Upper lobe of left lung (tissue), 6 donors: ENCODE measurements around the gene CAPN10. TPM values are rescaled to one million over a fixed set of nuclear protein-coding genes. Genes with fewer than 3 reads are reported as not detected.
A peak's percentile ranks its signal among the peaks of the same experiment; 100 is the strongest.

Source experiments
- ATAC-seq, 2 donors: fragments of 200-7000 bp; cut with Tn5 transposase; one replicate each; pipeline ENCODE4 v1.9.1; 2022; ENCODE audit warnings: mild to moderate bottlenecking in 2 of 2, moderate library complexity in 2 of 2; ENCODE audit not compliant: low FRiP score in 2 of 2
- DNase-seq, 2 donors: peaks; one replicate each; pipeline ENCODE4 v3.0.0-alpha.2; 2019 to 2020
- H3K27ac ChIP-seq, 4 donors: fragments of 200-600 bp; sonication (generic); one replicate each; pipeline ENCODE4 v1.5.1; 2016 to 2019
- H3K27me3 ChIP-seq, 4 donors: fragments of 200-600 bp; sonication (generic); one replicate each; pipeline ENCODE4 v1.5.1; 2017 to 2019
- H3K36me3 ChIP-seq, 4 donors: fragments of 200-600 bp; sonication (generic); one replicate each; pipeline ENCODE4 v1.5.1; 2016 to 2019
- H3K4me1 ChIP-seq, 4 donors: fragments of 200-600 bp; sonication (generic); one replicate each; pipeline ENCODE4 v1.5.1; 2018 to 2019
- H3K4me3 ChIP-seq, 4 donors: fragments of 200-600 bp; sonication (generic); one replicate each; pipeline ENCODE4 v1.5.1; 2017 to 2019; ENCODE audit warnings: mild to moderate bottlenecking in 2 of 4, moderate library complexity in 1 of 4
- H3K9me3 ChIP-seq, 4 donors: fragments of 200-600 bp; sonication (generic); one replicate each; pipeline ENCODE4 v1.5.1; 2018 to 2019
- EP300 ChIP-seq, 4 donors: sonication (generic); formaldehyde crosslinking; IDR thresholded peaks; one replicate each; pipeline ENCODE4 v1.5.1; 2017; ENCODE audit warnings: antibody characterized with exemption in 4 of 4, control low read depth in 2 of 4
- POLR2A ChIP-seq, 4 donors: fragments of 450-650 bp; IDR thresholded peaks; one replicate each; pipeline ENCODE4 v1.5.1; 2016 to 2017; ENCODE audit warnings: antibody characterized with exemption in 4 of 4, mild to moderate bottlenecking in 2 of 4
- POLR2AphosphoS5 ChIP-seq, 2 donors: sonication (generic); formaldehyde crosslinking; IDR thresholded peaks; one replicate each; pipeline ENCODE4 v1.5.1; 2017; ENCODE audit warnings: antibody characterized with exemption in 2 of 2
- WGBS, 2 donors: methylation state at CpG; one replicate each; pipeline ENCODE4 v1.1.5; 2017 to 2018; 5-methylcytosine and 5-hydroxymethylcytosine counted together
- total RNA-seq, 6 donors: library from RNA; depleted of rRNA in 4 of 6; stranded (reverse); fragments of >200 nt in 4 of 6; gene quantifications; one replicate each; pipeline versions ENCODE4 v1.1.0 to v1.2.1, GENCODE V29; 2016 to 2021
- TF ChIP-seq, protein P1 (sequence below), 6 experiments: fragments of 450-650 bp in 4 of 6; fragments of 200-600 bp in 2 of 6; sonication (generic) in 2 of 6; IDR thresholded peaks; one replicate each; pipeline ENCODE4 v1.5.1; 2016 to 2019; ENCODE audit warnings: antibody characterized with exemption in 6 of 6
- donor health status: DM: no; HTN: no; CAD: no; lungs with moderate emphysema.
- donor health status: DM: no; HTN: yes; CAD: no; lungs with severe emphysema.

The CAPN10 gene
- total RNA-seq, 6 donors from 2014 or later, result 35.3 to 118 (median 38.9) TPM

DNA sequence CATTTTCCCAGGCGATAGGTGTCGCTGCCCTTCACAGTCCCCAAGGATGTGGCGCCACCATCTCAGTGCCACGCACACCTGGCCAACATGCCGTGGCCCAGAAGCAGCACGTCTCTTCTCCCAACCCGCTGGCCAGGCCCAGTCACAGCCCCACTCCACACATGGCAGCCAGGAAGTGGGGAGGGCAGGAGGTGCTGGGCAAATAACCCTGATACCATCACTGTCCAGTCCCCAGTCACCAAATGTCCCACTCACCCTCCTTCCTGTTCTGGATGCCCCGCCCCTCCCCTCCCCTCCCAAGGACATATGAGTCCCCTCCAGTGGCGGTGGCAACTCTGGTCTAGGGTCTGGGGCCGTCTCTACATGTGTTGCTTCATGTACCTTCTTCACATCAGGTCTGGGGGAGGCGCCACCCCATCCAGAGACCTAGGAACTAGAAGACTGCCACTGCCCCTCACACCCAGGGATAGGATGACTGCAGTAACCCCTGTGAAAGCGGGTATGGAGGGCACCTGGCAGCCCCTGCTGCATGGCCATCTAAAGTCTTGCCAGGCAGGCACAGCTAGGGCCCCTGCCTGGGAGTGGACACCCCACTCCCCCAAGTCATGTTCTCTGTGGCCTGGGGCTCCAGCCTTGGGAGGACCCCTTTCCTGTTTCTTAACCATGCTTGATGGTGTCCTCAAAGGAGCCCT, 7.3 kb upstream of the CAPN10 start:
- Histone ChIP-seq H3K4me3 (no peak overlapping the region), H3K4me1 (peaks cover 29 to 41% (median 31%) of the 10 kb centered on the region in 4 donors), H3K36me3 (peaks cover 10 to 48% (median 43%) of the 10 kb centered on the region in 4 donors), H3K9me3 (no peaks in the 10 kb centered on the region), H3K27ac (peak overlapping the region; percentile 83 to 89 (median 86)), H3K27me3 (no peaks in the 10 kb centered on the region)
- DNase-seq (peak in 1 of 2 donors; percentile 28), ATAC-seq (no peak)
- WGBS, 2 donors, result 86 to 91% methylated on average over 11 to 12 of the region's 12 CpGs
- no peak for TF ChIP-seq POLR2AphosphoS5 (IDR thresholded peaks at IDR 0.05)
- TF ChIP-seq POLR2A (IDR thresholded peaks at IDR 0.05), result no peak
- TF ChIP-seq EP300 (IDR thresholded peaks at IDR 0.05), result no peak
- TF ChIP-seq, protein P1, sequence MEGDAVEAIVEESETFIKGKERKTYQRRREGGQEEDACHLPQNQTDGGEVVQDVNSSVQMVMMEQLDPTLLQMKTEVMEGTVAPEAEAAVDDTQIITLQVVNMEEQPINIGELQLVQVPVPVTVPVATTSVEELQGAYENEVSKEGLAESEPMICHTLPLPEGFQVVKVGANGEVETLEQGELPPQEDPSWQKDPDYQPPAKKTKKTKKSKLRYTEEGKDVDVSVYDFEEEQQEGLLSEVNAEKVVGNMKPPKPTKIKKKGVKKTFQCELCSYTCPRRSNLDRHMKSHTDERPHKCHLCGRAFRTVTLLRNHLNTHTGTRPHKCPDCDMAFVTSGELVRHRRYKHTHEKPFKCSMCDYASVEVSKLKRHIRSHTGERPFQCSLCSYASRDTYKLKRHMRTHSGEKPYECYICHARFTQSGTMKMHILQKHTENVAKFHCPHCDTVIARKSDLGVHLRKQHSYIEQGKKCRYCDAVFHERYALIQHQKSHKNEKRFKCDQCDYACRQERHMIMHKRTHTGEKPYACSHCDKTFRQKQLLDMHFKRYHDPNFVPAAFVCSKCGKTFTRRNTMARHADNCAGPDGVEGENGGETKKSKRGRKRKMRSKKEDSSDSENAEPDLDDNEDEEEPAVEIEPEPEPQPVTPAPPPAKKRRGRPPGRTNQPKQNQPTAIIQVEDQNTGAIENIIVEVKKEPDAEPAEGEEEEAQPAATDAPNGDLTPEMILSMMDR (IDR thresholded peaks at IDR 0.05), result no peak

DNA sequence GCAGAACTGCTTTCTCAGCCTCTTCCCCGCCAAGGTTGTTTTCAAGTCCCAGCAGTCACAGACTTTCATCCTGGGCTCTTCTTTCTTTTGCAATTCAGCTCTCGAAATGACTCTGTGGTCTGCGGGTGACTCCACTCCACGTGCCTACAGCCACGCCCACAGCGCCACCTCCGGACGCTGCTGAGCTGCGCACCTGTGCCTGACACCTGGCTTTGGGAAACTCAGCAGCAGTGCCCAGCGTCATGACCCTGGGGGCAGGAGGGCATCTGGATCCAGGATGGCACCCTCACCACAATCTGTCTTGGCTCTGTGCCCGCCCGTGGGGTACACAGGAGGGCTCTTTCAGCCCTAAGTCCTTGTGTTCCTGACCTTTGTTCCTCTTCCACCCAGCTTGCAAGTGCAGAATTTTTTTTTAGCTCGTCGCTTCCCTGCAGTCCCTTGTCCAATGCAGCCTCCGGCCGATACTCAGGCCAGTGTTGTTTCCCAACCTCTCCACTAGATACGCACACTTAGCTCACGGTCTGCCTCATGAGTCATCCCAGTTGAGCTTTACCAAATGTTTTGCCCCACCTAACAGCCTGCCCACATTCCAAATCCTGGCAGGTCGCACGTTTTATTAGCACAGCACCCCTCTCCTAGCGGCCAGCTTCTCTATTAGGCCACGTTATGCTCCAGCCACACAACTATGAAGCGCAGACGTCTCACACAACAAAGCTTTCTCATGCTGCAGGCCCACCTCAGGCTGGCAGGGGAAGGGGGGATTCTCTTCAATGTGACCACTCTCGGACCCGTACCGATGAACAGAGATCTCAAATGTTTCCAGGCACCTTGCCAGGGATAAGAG, 6.5 kb upstream of the CAPN10 start:
- TF ChIP-seq, protein P1 (IDR thresholded peaks at IDR 0.05), result peak; percentile 29 to 71 (median 56)
- TF ChIP-seq POLR2AphosphoS5 (IDR thresholded peaks at IDR 0.05) (peak; percentile 42 to 84), POLR2A (IDR thresholded peaks at IDR 0.05) (no peak), EP300 (IDR thresholded peaks at IDR 0.05) (peak in 1 of 4 donors; percentile 66)
- WGBS, 2 donors, result 44 to 52% methylated on average over 23 to 27 of the region's 27 CpGs
- no peak overlapping the region for H3K4me3 ChIP-seq
- H3K9me3 ChIP-seq, result no peaks in the 10 kb centered on the region
- ATAC-seq (peak; percentile 89), DNase-seq (peak; percentile 91 to 93)
- H3K27ac ChIP-seq, result peak overlapping the region; percentile 83 to 89 (median 86)
- peaks cover 4 to 40% (median 35%) of the 10 kb centered on the region in 4 donors for H3K36me3 ChIP-seq
- H3K4me1 ChIP-seq, result peaks cover 34 to 49% (median 39%) of the 10 kb centered on the region in 4 donors
- H3K27me3 ChIP-seq, result no peaks in the 10 kb centered on the region

DNA sequence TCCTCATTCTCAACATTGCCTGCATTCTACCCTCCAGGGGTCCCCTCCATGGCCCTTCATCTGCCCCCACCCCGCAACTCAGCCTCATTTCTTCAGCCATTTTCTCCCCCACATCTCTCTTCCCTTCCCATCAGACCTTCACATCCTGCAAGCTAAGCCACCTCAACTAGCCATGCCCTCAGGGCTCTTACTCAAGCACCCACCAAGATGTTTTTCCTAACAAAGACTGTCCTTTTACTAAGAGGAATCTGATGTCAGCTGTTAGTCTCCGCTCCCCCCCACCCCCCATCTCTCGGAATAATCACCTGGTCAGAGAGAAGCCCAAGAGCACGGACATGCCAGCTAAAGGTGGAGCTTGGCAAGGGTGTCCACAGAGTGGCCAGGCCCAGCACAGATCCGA, 4.7 kb upstream of the CAPN10 start:
- TF ChIP-seq, protein P1 (IDR thresholded peaks at IDR 0.05), result no peak
- no peak for TF ChIP-seq POLR2AphosphoS5 (IDR thresholded peaks at IDR 0.05)
- Histone ChIP-seq H3K27me3 (no peaks in the 10 kb centered on the region), H3K4me1 (peaks cover 41 to 57% (median 47%) of the 10 kb centered on the region in 4 donors), H3K4me3 (no peak overlapping the region), H3K36me3 (peaks cover under 1 to 22% (median 17%) of the 10 kb centered on the region in 4 donors), H3K27ac (no peak overlapping the region), H3K9me3 (no peaks in the 10 kb centered on the region)
- WGBS, 2 donors, result 96 to 97% methylated on average over 5 of the region's 5 CpGs
- ATAC-seq, result no peak
- DNase-seq, result no peak

DNA sequence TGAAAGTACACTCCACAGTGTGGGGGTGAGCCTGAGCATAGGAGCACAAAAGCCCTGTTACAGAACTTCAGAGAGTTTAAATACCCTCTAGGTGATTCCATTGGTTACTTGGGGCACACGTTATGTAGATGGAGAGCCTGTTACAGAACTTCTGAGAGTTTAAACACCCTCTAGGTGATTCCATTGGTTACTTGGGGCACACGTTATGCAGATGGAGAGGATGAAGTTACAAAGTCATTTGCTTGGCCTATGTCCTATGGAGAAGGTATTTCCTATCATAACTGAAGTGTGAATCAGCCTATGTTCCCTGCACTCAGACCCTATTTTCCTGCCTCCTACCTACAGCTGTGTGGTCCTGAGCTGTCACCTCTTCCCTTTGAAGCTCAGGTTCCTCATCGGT, 3.8 kb upstream of the CAPN10 start:
- H3K9me3 ChIP-seq, result no peaks in the 10 kb centered on the region
- no peaks in the 10 kb centered on the region for H3K27me3 ChIP-seq
- WGBS, 2 donors, result 91 to 92% methylated on average over 3 of the region's 3 CpGs
- no peak for TF ChIP-seq POLR2AphosphoS5 (IDR thresholded peaks at IDR 0.05)
- TF ChIP-seq EP300 (IDR thresholded peaks at IDR 0.05), result no peak
- TF ChIP-seq, protein P1 (IDR thresholded peaks at IDR 0.05), result no peak
- TF ChIP-seq POLR2A (IDR thresholded peaks at IDR 0.05), result no peak
- DNase-seq (no peak), ATAC-seq (no peak)
- H3K36me3 ChIP-seq, result peaks cover 0 to 12% (median 7%) of the 10 kb centered on the region in 4 donors
- no peak overlapping the region for H3K4me3 ChIP-seq
- no peak overlapping the region for H3K27ac ChIP-seq
- peaks cover 49 to 62% (median 53%) of the 10 kb centered on the region in 4 donors for H3K4me1 ChIP-seq
